ENCODE results near the gene C22orf31.
"Not testable (repeated sequence)": the region's sequence is repeated elsewhere in the genome, so short reads cannot be mapped to it uniquely, and the experiment has no call there.

Gene C22orf31

GRCh38 chr22:29061773-29062172 is at the start of gene C22orf31:
TSS of gene C22orf31 (minus strand) at chr22:29061831. CDS start at chr22:29061792, 39 bp downstream.
- no peak for DNase-seq

DNA sequence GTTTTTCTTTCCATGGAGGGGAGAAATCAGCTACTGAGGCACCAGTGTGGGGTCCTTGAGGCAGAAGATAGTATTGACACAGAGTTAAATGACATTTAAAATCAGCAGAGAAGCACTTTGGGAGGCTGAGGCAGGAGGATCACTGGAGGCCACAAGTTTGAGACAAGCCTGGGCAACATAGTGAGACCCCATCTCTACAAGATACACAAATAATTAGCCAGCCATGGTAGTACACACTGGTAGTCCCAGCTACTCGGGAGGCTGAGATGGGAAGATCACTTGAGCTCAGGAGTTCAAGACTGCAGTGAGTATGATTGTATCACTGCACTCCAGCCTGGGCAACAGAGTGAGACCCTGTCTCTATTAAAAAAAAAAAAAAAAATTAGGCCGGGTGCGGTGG is 49.3 kb upstream of the C22orf31 start:
- DNase-seq = no peak

- no peak for DNase-seq
Observed at GRCh38 chr22:29109822-29110221, 48.2 kb upstream of the C22orf31 start.

DNA sequence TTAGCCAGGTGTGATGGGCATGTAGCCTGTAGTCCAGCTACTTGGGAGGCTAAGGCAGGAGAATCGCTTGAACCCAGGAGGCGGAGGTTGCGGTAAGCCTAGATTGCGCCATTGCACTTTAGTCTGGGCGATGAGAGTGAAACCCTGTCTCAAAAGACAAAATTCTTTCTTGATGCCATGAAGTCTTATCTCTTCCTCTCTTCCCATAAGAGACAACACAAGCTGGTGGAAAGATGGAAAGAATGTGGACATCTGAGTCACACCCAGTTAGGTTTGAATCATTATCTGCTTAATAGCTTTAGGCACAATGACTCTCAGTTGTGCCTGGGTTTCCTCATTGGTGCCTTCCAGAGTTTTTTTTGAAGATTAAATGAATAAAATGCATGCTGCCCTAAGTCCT is 46.5 kb upstream of the C22orf31 start:
- no peak for DNase-seq

DNA sequence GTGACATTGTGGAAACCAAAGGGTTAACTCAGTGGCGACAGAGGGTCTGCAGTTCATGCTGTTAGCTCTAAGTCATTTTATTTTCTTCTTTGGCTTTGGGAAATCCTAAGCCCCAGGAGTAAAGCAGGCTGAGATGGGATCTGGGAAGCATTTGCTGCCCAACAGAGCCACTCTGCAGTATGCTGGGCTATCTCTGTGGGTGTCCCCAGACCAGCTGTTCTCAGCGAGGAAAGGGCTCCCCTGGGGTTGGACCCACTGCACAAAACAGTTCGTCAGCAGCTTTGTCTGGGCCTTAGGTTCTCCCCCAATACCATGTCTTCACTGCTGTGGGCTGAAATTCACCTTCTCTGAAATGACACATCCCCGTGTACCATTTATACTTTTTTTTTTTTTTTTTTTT is 45.2 kb upstream of the C22orf31 start:
- DNase-seq = no peak

DNA sequence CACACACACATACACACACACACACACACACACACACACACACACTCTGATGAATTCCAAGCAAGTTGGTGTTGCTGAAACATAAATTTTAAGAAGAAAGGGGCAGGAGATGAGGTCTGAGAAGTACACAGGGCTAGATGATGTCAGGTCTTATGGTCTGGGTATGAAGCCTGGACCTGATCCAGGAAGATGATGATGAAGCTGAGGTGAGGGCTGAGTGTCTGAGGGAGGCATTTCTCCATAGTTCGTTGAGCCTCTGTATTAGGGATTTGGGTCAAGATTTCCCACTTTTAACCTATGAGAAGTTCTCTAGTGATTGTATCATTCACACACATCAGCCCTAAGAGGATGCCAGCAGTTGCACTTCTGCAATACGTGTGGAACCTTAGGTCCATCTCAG is 43.8 kb upstream of the C22orf31 start:
- DNase-seq = no peak

DNA sequence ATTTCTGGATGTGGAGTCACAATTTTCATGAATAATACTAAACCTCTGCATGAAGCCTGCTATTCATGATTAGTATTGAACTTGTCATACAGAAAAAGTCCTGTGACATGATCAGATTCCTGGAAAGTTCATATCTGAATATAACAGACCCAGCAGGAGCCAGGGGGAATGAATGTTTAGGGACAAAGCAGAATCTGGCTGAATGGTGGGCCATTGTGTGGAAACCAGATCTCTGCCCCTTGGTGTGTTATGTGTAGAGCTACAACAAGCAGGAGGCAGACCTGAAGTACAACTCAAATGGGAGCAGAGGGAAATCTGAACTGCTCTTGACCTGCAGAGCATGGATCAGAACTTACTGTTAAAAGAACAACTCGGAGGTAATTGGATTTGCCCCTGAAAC is 41.5 kb upstream of the C22orf31 start:
- DNase-seq = no peak

GRCh38 chr22:29102300-29102699 is 40.7 kb upstream of the C22orf31 start:
- DNase-seq = no peak

- DNase-seq = no peak
Observed at GRCh38 chr22:29098296-29098695, 36.7 kb upstream of the C22orf31 start.

DNA sequence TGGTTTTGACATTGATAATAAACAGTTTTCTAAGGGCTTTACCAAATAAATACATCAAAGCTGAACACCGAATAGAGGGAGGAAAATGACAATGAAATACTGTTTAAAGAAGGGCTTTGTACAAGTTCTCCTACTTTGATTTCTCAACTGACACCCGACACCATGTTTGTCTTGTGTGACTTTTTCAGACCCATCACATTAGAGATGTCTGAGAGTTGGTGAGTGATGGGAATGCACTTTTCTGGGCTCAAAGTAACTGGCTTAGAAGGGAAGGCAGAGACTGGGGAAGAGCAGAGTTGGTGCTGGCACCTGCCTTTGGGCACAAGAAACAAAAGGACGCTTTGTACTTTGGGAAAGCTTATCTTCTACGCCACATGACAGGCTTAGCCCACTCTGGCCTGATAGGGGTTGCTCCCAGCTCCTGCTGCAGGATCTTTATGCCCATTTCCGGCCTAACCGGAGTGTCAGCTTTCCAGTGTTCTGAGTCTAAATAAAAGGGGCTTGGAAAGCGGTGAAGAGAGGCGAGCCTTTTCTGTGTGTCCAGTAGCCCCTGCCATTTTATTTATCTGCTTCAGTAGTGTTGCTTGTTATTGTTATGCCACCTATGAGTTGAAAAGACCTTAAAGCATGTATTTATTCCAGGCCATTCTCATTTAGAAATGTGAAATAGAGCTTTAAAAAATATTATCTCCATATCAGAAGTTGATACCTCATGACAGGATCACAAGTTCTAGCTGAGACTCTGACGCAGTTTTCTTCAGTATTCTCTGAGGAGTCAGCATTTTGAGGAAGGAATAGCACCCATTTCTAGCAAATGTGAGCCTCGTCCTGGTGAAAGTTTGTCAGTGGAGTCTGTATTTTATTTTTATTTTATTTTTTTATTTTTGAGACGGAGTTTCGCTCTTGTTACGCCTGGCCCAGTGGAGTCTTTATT is 35.4 kb upstream of the C22orf31 start:
- DNase-seq = no peak

GRCh38 chr22:29095459-29095858 is 33.8 kb upstream of the C22orf31 start:
- no peak for DNase-seq

- DNase-seq = no peak
Observed at GRCh38 chr22:29093501-29094300, 32.1 kb upstream of the C22orf31 start.

- no peak for DNase-seq
Observed at GRCh38 chr22:29093030-29093429, 31.4 kb upstream of the C22orf31 start.

DNA sequence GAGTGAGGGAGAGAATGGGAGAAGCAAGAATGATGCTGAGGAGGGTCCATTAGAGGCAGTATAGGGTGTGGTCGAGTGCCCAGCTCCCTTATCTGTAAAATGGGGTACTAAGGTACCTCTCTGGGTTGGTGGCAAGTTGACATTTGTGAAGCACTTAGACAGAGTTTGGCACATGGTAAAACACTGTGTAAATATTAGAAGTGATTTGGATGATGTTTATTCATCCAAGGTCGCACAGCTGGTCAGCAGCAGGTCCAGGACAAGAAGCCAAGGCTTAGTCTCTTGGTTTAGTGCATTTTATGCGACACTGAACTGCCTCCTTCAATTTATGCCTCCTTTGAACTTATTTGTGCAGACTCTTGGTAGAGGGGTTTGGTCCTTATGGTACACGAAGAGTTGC is 30.6 kb upstream of the C22orf31 start:
- DNase-seq = no peak

DNA sequence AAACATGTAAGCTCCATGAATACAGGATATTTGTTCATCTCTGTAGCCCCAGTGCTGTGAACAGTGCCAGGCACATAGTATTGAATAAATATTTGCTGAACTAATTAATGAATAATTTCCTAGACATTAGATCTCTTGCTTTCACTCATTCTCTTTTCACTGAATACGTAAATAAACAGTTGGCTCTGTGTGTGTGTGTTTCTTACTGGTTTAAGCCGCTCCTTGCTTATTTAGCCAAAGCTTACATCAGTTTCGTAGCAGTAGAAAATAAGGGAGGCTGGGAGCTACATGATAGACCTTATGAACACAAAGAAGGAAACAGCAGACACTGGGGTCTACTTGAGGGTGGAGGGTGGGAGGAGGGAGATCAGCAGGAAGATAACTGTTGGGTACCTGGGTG is 28.4 kb upstream of the C22orf31 start:
- no peak for DNase-seq

- no peak for DNase-seq
Observed at GRCh38 chr22:29089507-29089906, 27.9 kb upstream of the C22orf31 start.

DNA sequence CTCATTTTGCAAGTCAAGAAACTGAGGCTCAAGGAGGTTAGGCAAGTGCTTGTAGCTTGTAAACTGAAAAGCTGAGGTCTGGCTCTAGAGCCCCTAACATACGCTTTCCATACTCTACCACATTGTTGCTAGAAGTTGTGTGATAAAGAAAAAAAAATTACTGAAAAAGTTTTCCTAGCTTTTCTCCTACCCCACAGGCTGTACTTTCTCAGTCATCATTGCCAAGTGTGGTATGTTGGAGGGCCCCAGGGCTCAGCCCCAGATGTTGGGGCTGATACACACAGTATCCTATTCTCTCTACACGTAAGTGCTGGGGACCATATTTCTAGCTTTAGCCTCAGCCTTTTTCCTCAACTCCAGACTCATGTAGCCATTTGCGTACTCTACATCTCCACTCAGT is 27.2 kb upstream of the C22orf31 start:
- DNase-seq = no peak

DNA sequence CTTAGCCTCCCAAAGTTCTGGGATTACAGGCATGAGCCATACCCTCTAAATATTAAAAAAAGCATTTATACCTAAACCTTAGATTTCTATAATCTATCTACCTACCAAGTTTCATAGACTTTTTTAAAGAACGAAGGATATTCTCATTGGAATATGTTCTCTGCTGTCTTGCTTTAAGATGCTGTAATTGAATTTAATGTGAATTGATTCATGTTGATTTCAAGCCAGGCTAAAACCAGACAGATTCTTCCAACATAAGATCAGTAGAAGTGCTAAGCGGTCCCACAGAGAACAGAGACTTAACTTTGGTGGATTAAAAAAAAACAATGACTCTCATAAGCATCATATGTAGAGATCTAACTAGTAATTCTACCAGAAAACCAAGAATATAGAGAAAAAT is 25.4 kb upstream of the C22orf31 start:
- no peak for DNase-seq

DNA sequence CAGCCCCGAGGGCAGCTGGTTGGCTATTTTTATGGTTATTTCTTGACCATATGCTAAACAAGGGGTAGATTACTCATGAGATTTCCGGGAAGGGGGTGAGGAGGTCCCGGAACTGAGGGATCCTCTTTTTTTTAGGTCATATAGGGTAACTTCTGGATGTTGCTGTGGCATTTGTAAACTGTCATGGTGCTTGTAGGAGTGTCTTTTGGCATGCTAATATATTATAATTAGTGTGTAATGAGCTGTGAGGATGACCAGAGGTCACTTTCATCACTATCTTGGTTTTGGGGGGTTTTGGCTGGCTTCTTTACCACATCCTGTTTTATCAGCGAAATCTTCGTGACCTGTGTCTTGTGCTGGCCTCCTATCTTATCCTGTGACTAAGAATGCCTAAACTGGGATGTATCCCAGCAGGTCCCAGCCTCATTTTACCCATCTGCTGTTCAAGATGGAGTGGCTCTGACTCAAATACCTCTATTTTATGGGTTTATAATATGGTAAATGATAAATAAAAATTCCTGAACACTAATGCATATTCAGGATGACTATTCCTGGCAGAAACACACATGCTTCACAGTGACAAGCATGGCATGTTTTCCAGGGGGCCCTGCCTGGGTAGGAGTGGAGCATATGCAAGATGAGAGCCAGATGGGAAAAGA is 22.4 kb upstream of the C22orf31 start:
- DNase-seq = no peak

GRCh38 chr22:29083576-29083932 is 21.9 kb upstream of the C22orf31 start:
- not testable (repeated sequence) for DNase-seq

GRCh38 chr22:29082826-29083545 is 21.4 kb upstream of the C22orf31 start:
- no peak for DNase-seq

- no peak for DNase-seq
Observed at GRCh38 chr22:29081517-29082236, 20.0 kb upstream of the C22orf31 start.

All from activated CD4-positive, alpha-beta T cell treated with anti-CD3 and anti-CD28 coated beads for 4 hours (primary cell).